Measurements from ENCODE around the gene MAPK6. TPM values are rescaled to one million over a fixed set of nuclear protein-coding genes. Genes with fewer than 3 reads are reported as not detected.
A peak's percentile ranks its signal among the peaks of the same experiment; 100 is the strongest.
"Not testable (repeated sequence)": the region's sequence is repeated elsewhere in the genome, so short reads cannot be mapped to it uniquely, and the experiment has no call there.

Gene MAPK6
- total RNA-seq, 2 experiments from 2014 or later, result 44.7 to 53.0 TPM

- ATAC-seq, result no peak
- no peak overlapping the region for H3K27ac Mint-ChIP-seq
- no peak overlapping the region for H3K4me3 Mint-ChIP-seq
- CTCF ChIA-PET, result interaction anchor here (1.1 to 2.2 kb wide), 2 partner anchors 32 to 41 kb away, joined by 6 to 7 read pairs; no protein-coding TSS in a partner anchor
- H3K27me3 Mint-ChIP-seq, result no peaks in the 10 kb centered on the region
- peaks cover 24% of the 10 kb centered on the region for H3K36me3 Mint-ChIP-seq
- no peak for DNase-seq
- H3K4me1 Mint-ChIP-seq, result peaks cover 39% of the 10 kb centered on the region
- H3K9me3 Mint-ChIP-seq (ENCODE audit: low read depth), result peaks cover 3% of the 10 kb centered on the region
Observed at GRCh38 chr15:52037889-52038505, 19.0 kb downstream of the MAPK6 start.

- H3K27ac Mint-ChIP-seq, result peak overlapping the region; percentile 33
- no peak for DNase-seq
- H3K9me3 Mint-ChIP-seq (ENCODE audit: low read depth), result no peaks in the 10 kb centered on the region
- peak; percentile 30 for ATAC-seq
- H3K27me3 Mint-ChIP-seq, result no peaks in the 10 kb centered on the region
- peaks cover 3% of the 10 kb centered on the region for H3K36me3 Mint-ChIP-seq
- H3K4me3 Mint-ChIP-seq, result no peak overlapping the region
- CTCF ChIA-PET, result interaction anchor here (0.9 to 2.6 kb wide), 4 partner anchors 8 to 69 kb away, joined by 3 to 6 read pairs (median 4); partner anchors contain the start of gene LEO1
- H3K4me1 Mint-ChIP-seq, result peaks cover 42% of the 10 kb centered on the region
Observed at GRCh38 chr15:52039925-52040781, 21.1 kb downstream of the MAPK6 start.

DNA sequence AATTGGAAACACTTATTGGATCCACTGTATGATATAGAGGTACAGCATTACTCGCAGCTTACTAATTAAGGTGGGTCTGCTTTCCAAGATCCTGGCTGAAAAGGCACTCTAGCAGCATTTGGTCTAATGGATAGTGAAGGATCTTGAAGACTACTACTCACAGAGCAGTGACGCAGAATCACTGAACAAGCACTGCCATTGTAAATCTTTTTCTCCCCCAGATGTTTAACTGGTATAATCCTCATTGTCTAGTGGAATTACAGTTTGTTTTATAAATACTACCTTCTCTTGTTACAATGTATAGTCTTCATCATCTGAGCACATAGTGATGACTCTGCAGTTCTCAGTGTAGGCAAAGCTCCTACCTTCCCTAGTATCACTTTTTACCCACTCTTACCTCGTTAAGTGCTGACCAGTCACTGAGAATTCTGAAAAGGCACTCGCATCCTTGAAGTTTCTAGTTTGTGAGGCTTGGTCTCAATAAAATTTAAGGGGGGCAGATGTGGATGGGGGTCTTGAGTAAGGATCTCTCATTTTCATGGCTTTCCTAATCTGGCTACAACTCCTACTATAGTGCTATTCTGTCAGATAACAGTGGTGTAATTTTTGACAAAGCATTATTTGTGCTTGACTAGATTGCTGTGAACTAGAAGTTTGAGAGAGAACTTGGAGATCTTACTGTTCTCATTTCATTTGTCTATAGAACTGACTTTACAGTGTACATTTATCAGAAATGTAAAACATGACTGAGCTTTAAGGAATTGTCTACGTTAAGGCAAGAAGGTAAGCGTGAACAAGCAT is 23.2 kb downstream of the MAPK6 start:
- CTCF ChIA-PET, result interaction anchor here (2.2 kb wide), 1 partner anchor 19 kb away, joined by 5 read pairs; no protein-coding TSS in a partner anchor
- H3K4me1 Mint-ChIP-seq, result peaks cover 62% of the 10 kb centered on the region
- ATAC-seq (no peak), DNase-seq (no peak)
- no peak overlapping the region for H3K4me3 Mint-ChIP-seq
- H3K27me3 Mint-ChIP-seq, result no peaks in the 10 kb centered on the region
- H3K9me3 Mint-ChIP-seq (ENCODE audit: low read depth), result no peaks in the 10 kb centered on the region
- H3K27ac Mint-ChIP-seq, result peak overlapping the region; percentile 4
- peaks cover 13% of the 10 kb centered on the region for H3K36me3 Mint-ChIP-seq

DNA sequence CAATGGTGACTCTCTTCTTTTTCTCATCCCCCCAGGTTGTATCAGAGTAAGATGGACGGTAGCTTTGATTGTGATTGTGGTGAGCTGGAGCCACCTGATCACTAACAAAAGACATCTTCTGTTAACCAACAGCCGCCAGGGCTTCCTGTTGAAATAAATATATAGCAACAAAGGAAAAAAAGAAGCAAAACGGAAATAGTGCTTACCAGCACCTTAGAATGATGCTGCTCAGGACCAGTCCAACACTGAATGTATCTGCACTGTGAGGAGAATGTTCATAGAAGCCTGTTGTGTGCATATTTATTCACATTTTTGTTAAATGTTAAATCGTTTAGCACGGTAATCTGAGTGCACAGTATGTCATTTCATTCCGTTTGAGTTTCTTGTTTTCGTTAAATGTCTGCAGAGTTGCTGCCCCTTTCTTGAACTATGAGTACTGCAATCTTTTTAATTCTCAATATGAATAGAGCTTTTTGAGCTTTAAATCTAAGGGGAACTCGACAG is 26.8 kb downstream of the MAPK6 start:
- peak overlapping the region; percentile 95 for H3K27ac Mint-ChIP-seq
- CTCF ChIA-PET, result interaction anchor here (0.8 to 2.9 kb wide), 17 partner anchors 9 to 157 kb away, joined by 3 to 18 read pairs (median 4); partner anchors contain the start of gene LEO1
- not testable (repeated sequence) for H3K9me3 Mint-ChIP-seq (ENCODE audit: low read depth); H3K27me3 Mint-ChIP-seq
- peaks cover 32% of the 10 kb centered on the region for H3K36me3 Mint-ChIP-seq
- H3K4me3 Mint-ChIP-seq, result peak overlapping the region; percentile 66
- DNase-seq (peak; percentile 82), ATAC-seq (peak; percentile 92)
- H3K4me1 Mint-ChIP-seq, result peaks cover 46% of the 10 kb centered on the region

- H3K27me3 Mint-ChIP-seq, result not testable (repeated sequence)
- CTCF ChIA-PET, result interaction anchor here (0.8 to 2.9 kb wide), 17 partner anchors 9 to 157 kb away, joined by 3 to 18 read pairs (median 4); partner anchors contain the start of gene LEO1
Observed at GRCh38 chr15:52046552-52046951, 27.5 kb downstream of the MAPK6 start.

DNA sequence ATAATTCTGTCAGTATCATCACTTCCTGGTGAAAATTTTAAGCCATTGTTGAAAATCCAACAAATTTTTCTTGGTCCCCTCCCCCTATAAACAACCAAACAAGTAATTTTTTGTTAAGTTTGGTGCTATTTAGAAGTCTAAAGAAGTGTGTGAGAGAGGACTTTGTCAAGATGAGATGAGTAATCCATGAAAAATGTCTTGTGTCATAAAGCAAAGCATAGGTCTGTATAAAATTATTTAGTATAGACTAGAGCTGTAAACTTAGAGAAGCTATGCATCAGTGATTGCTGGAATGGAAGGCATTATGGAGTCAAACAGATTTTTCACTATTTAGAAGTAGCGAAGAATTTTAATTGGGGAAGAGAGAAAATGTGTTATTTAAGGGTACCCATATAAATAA is 31.4 kb downstream of the MAPK6 start:
- no peaks in the 10 kb centered on the region for H3K9me3 Mint-ChIP-seq (ENCODE audit: low read depth)
- peaks cover 54% of the 10 kb centered on the region for H3K36me3 Mint-ChIP-seq
- CTCF ChIA-PET, result interaction anchor here (0.8 to 1.5 kb wide), 2 partner anchors 17 to 69 kb away, joined by 3 read pairs; no protein-coding TSS in a partner anchor
- H3K27ac Mint-ChIP-seq, result no peak overlapping the region
- no peak for ATAC-seq
- no peak for DNase-seq
- H3K4me3 Mint-ChIP-seq, result no peak overlapping the region
- peaks cover 22% of the 10 kb centered on the region for H3K4me1 Mint-ChIP-seq
- no peaks in the 10 kb centered on the region for H3K27me3 Mint-ChIP-seq

More at GRCh38 chr15:52046552-52046951, 27.5 kb downstream of the MAPK6 start:
- Mint-ChIP-seq H3K36me3 (peaks cover 37% of the 10 kb centered on the region), H3K27ac (peak overlapping the region; percentile 95), H3K4me1 (peaks cover 43% of the 10 kb centered on the region)
- H3K4me3 Mint-ChIP-seq; H3K9me3 Mint-ChIP-seq (ENCODE audit: low read depth); ATAC-seq; DNase-seq: not testable (repeated sequence)

DNA sequence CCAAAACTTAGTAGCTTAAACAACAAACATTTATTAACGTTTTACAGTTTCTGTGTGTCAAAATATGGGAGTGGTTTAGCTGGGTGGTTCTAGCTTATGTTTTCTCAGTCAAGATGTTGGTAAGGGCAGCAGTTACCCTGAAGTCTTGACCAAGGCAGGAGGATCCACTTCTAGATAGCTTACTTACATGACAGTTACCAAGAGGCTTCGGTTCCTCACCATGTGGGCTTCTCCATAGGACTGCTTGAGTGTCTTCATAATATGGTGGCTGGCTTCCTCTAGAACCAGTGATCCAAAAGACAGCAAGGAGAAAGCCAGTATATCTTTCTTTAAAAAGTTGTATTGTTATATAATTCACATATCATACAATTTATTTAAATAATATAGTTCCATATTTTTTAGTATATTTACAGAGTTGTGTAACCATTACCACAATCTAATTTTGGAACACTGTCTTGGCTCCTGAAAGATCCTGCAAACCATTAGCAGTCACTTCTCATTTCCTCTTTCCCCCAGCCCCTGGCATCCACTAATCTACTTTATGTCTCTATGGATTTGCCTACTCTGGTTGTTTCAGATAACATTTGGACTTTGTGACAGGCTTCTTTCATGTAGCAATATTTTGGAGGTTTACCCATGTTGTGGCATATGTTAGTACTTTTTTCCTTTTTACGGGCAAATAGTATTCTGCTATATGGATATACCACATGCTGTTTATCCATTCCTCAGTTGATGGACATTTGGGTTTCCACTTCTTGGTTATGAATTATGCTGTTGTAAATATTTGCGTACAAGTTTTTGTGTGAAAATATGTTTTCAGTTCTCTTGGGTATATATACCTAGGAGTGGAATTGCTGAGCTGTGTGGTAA is 33.3 kb downstream of the MAPK6 start:
- H3K27ac Mint-ChIP-seq, result no peak overlapping the region
- DNase-seq (no peak), ATAC-seq (no peak)
- H3K4me1 Mint-ChIP-seq, result peaks cover 5% of the 10 kb centered on the region
- CTCF ChIA-PET, result interaction anchor here (0.6 to 1.3 kb wide), 2 partner anchors 27 to 71 kb away, joined by 3 read pairs; no protein-coding TSS in a partner anchor
- H3K27me3 Mint-ChIP-seq, result no peaks in the 10 kb centered on the region
- no peak overlapping the region for H3K4me3 Mint-ChIP-seq
- peaks cover 44% of the 10 kb centered on the region for H3K36me3 Mint-ChIP-seq
- no peaks in the 10 kb centered on the region for H3K9me3 Mint-ChIP-seq (ENCODE audit: low read depth)

DNA sequence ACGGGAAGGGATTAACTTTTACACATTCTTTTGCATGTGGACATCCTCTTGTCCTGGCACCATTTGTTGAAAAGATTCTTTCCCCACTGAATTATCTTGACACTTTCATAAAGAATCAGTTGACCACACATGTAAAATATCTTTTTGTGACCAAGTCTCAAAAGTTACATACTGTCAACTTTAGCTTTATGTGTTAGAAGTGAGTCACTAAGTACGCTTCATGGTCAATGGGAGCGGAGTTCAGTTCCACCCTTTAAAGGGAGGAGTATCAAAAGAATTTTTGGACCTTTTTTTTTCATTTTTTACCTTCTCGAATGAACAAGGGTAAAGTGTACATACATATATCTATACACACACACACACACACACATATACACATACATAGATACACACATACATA is 35.4 kb downstream of the MAPK6 start:
- Mint-ChIP-seq H3K4me3 (no peak overlapping the region), H3K27ac (no peak overlapping the region), H3K9me3 (ENCODE audit: low read depth) (no peaks in the 10 kb centered on the region), H3K27me3 (no peaks in the 10 kb centered on the region), H3K4me1 (peaks cover 2% of the 10 kb centered on the region), H3K36me3 (peaks cover 43% of the 10 kb centered on the region)
- DNase-seq (no peak), ATAC-seq (no peak)
- CTCF ChIA-PET, result no interaction called here

DNA sequence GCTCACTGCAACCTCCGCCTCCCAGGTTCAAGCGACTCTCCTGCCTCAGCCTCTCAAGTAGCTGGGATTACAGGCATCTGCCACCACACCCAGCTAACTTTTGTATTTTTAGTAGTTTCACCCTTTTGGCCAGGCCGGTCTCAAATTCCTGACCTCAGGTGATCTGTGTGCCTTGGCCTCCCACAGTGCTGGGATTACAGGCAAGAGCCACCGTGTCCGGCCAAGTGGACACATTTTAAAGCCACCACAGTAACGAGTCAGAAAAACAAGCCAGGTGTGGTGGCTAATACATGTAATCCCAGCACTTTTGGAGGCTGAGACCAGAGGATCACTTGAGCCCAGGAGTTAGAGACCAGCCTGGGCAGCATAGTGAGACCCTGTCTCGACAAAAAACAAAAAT is 35.8 kb downstream of the MAPK6 start:
- not testable (repeated sequence) for ATAC-seq

DNA sequence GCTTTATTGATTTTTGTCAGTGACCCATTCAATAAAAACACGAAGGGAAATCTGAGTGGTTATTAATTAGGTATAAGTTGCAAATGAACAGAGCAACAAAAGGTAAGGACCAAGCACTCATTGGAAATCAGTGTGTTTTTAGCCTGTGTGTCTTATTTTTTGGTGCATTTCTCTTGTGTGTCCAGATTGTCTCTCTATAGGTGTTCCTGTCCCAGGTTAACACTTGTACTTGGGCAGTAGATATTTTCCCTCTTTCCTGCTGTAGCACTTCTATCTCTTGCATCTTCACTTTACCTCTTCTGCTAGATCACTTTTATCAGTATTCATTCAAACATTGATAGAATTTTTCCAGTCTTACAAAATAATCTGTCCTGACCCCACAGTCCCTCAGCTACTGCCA is 37.0 kb downstream of the MAPK6 start:
- no peak for DNase-seq
- ATAC-seq, result no peak
- Mint-ChIP-seq H3K27me3 (no peaks in the 10 kb centered on the region), H3K4me3 (no peak overlapping the region), H3K36me3 (peaks cover 47% of the 10 kb centered on the region), H3K4me1 (peaks cover 2% of the 10 kb centered on the region), H3K27ac (no peak overlapping the region), H3K9me3 (ENCODE audit: low read depth) (no peaks in the 10 kb centered on the region)
- CTCF ChIA-PET, result no interaction called here

More for the DNA sequence above, 35.8 kb downstream of the MAPK6 start:
- not testable (repeated sequence) for H3K4me1 Mint-ChIP-seq; H3K27me3 Mint-ChIP-seq; DNase-seq; H3K27ac Mint-ChIP-seq; H3K9me3 Mint-ChIP-seq (ENCODE audit: low read depth); H3K4me3 Mint-ChIP-seq
- H3K36me3 Mint-ChIP-seq, result peaks cover 46% of the 10 kb centered on the region
- CTCF ChIA-PET, result interaction anchor here (0.9 kb wide), 1 partner anchor 9 kb away, joined by 3 read pairs; no protein-coding TSS in a partner anchor

- no peak for ATAC-seq
- CTCF ChIA-PET, result no interaction called here
- Mint-ChIP-seq H3K27me3 (no peaks in the 10 kb centered on the region), H3K27ac (no peak overlapping the region), H3K36me3 (peaks cover 46% of the 10 kb centered on the region), H3K4me3 (no peak overlapping the region), H3K9me3 (ENCODE audit: low read depth) (no peaks in the 10 kb centered on the region), H3K4me1 (peaks cover 2% of the 10 kb centered on the region)
- no peak for DNase-seq
Observed at GRCh38 chr15:52056496-52056895, 37.5 kb downstream of the MAPK6 start.

DNA sequence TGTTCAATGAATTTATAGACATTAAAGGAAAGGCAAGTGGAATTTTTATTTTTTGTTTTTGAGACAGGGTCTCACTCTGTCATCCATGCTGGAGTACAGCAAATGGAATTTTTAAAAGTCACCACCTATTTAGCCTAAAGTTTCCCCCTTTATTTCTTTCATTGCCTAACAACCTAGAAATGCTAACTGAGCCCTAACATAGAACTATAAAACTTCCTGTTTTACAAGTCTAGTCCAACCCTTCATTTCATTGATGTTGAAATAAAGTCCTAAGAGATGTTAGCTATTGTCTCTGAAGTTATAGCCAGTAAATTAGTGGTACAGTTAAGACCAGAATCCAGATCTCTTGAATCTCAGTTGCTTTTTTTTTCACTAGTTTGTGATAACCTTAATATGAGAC is 39.0 kb downstream of the MAPK6 start:
- no peak for ATAC-seq
- no peaks in the 10 kb centered on the region for H3K9me3 Mint-ChIP-seq (ENCODE audit: low read depth)
- CTCF ChIA-PET, result interaction anchor here (1.3 kb wide), 1 partner anchor 12 kb away, joined by 4 read pairs; no protein-coding TSS in a partner anchor
- H3K36me3 Mint-ChIP-seq, result peaks cover 42% of the 10 kb centered on the region
- no peak overlapping the region for H3K4me3 Mint-ChIP-seq
- DNase-seq, result no peak
- no peaks in the 10 kb centered on the region for H3K4me1 Mint-ChIP-seq
- no peaks in the 10 kb centered on the region for H3K27me3 Mint-ChIP-seq
- no peak overlapping the region for H3K27ac Mint-ChIP-seq

All from activated CD8-positive, alpha-beta memory T cell treated with anti-CD3 and anti-CD28 coated beads, Interleukin-2, amount 10 ng/mL, durations not matched to agents 7 days and 5 days (primary cell).